ENCODE results near the gene SLC39A11. TPM values are rescaled to one million over a fixed set of nuclear protein-coding genes. Genes with fewer than 3 reads are reported as not detected.

The SLC39A11 gene
- total and polyA plus RNA-seq, 2 of the 13 experiments (the other 11 are each of a cell fraction or from before 2014, with no cell fraction given): 17.2 to 31.5 TPM

GRCh38 chr17:72765368-72766153 lies 326.9 kb downstream of the SLC39A11 start:
- Histone ChIP-seq H3K79me2 (ENCODE audit: insufficient read depth, low read length) (no peaks in the 10 kb centered on the region), H3K36me3 (replicated peaks in 1 of 2; ENCODE audit: control insufficient read depth in 1 of 2, insufficient read depth in 2 of 2, low read length in 2 of 2) (no peaks in the 10 kb centered on the region), H4K20me1 (ENCODE audit: insufficient read depth, low read length) (no peaks in the 10 kb centered on the region), H2AFZ (ENCODE audit: low read length) (no peak overlapping the region), H3K9me3 (ENCODE audit: low read length) (peaks cover 8% of the 10 kb centered on the region; the same call in 1 of the 2 replicates), H3K27ac (ENCODE audit: extremely low read length, insufficient read depth, low read length) (no peak overlapping the region), H3K9ac (ENCODE audit: insufficient read depth, low read depth, low read length) (no peak overlapping the region), H3K4me2 (ENCODE audit: low read depth, low read length) (no peak overlapping the region), H3K27me3 (ENCODE audit: control insufficient read depth in 1 of 2, insufficient read depth in 2 of 2, low read length in 2 of 2) (no peaks in the 10 kb centered on the region), H3K4me3 (replicated peaks in 1 of 3; ENCODE audit: insufficient read depth in 1 of 3, low read depth in 2 of 3, low read length in 3 of 3) (no peak overlapping the region), H3K4me1 (ENCODE audit: insufficient read depth, low read length) (peaks cover 10% of the 10 kb centered on the region; the same call in 1 of the 2 replicates)
- no peak for TF ChIP-seq ZNF383 (CRISPR knock-in tag; IDR thresholded peaks at IDR 0.05; ENCODE audit: borderline replicate concordance)
- TF ChIP-seq TARDBP (CRISPR knock-in tag; IDR thresholded peaks at IDR 0.05): no peak
- TF ChIP-seq NBN (conservative IDR thresholded peaks at IDR 0.05): no peak
- TF ChIP-seq RARA (CRISPR knock-in tag; IDR thresholded peaks at IDR 0.05): no peak
- no peak for TF ChIP-seq HBP1 (CRISPR knock-in tag; IDR thresholded peaks at IDR 0.05; ENCODE audit: low read depth)
- no peak for TF ChIP-seq MIER2 (CRISPR knock-in tag; IDR thresholded peaks at IDR 0.05)
- no peak for TF ChIP-seq KLF15 (CRISPR knock-in tag; IDR thresholded peaks at IDR 0.05; ENCODE audit: borderline replicate concordance)
- TF ChIP-seq LCORL (IDR thresholded peaks at IDR 0.05): no peak
- TF ChIP-seq LCORL (CRISPR knock-in tag; IDR thresholded peaks at IDR 0.05): no peak
- TF ChIP-seq TFE3 (CRISPR knock-in tag; IDR thresholded peaks at IDR 0.05): no peak
- TF ChIP-seq JUND (CRISPR knock-in tag; IDR thresholded peaks at IDR 0.05): no peak
- TF ChIP-seq ZNF761 (CRISPR knock-in tag; conservative IDR thresholded peaks at IDR 0.05): no peak
- no peak for TF ChIP-seq ZMYM3 (CRISPR knock-in tag; IDR thresholded peaks at IDR 0.05)
- TF ChIP-seq YEATS2 (CRISPR knock-in tag; IDR thresholded peaks at IDR 0.05; ENCODE audit: borderline replicate concordance): no peak
- TF ChIP-seq TBL1XR1 (IDR thresholded peaks at IDR 0.05; ENCODE audit: borderline replicate concordance, low read length, partially characterized antibody): no peak
- TF ChIP-seq THAP9 (CRISPR knock-in tag; IDR thresholded peaks at IDR 0.05; ENCODE audit: borderline replicate concordance): no peak
- TF ChIP-seq XRCC5 (optimal IDR thresholded peaks at IDR 0.05; ENCODE audit: low read length): no peak
- POLR2A ChIA-PET: no interaction called here
- BruUV-seq (replicated peaks): no TSS peak
- DNase-seq (ENCODE audit: low spot score) (no peak), ATAC-seq (no peak), FAIRE-seq (no peak)
- in situ Hi-C loops (cut with HindIII; ENCODE audit: extremely low pct_ligation_motif_present, low pct_unique_long_range_greater_than_20kb) (no loop called here), intact Hi-C loops (cut with micrococcal nuclease; ENCODE audit: unreplicated experiment) (no loop called here)
- WGBS (ENCODE audit: low lambda C conversion rate): 88% methylated on average over 11 of the region's 11 CpGs
- CTCF ChIA-PET (ENCODE audit: low intra/inter-chr PET ratio, low total read pairs): no interaction called here

All from HepG2 (cell line).